IMR-90 (cell line): ENCODE results near the gene NRXN2. TPM values are rescaled to one million over a fixed set of nuclear protein-coding genes. Genes with fewer than 3 reads are reported as not detected.
"Not testable (repeated sequence)": the region's sequence is repeated elsewhere in the genome, so short reads cannot be mapped to it uniquely, and the experiment has no call there.

Experiments used
- ATAC-seq: fragments of 200-7000 bp; cut with Tn5 transposase; 2 replicates; pipeline ENCODE4 v1.9.1; 2020; ENCODE audit warnings: low read depth, mild to moderate bottlenecking, moderate library complexity
- BruUV-seq: library from RNA; stranded (reverse); fragments of 400-500 nt; replicated peaks from 2 replicates; lab custom pipeline; 2021; lab: Mats Ljungman, UMichigan
- CTCF ChIA-PET: fragments of 300-600 bp; formaldehyde crosslinking; extraction: SDS; loops from one replicate; lab custom pipeline; 2021; ENCODE audit warnings: antibody characterized with exemption; lab: Yijun Ruan, JAX
- POLR2A ChIA-PET: fragments of 300-600 bp; sonication (Branson Sonifier 250); formaldehyde crosslinking; loops from one replicate; lab custom pipeline; 2022; ENCODE audit warnings: antibody characterized with exemption; ENCODE audit not compliant: unreplicated experiment; lab: Charles Lee
- DNase-seq: peaks from one replicate; pipeline ENCODE4 v3.0.0; 2013
- H2AFZ ChIP-seq: replicated peaks from 2 replicates; pipeline ENCODE3; 2013; ENCODE audit warnings: low read length, mild to moderate bottlenecking; ENCODE audit not compliant: poor library complexity
- H2AK5ac ChIP-seq: 2 replicates; pipeline ENCODE4 v1.6.1; 2013; ENCODE audit warnings: low read depth, low read length, inconsistent platforms
- H2AK9ac ChIP-seq: replicated peaks from 2 replicates; pipeline ENCODE3; 2013; ENCODE audit warnings: mild to moderate bottlenecking, low read depth, low read length, moderate library complexity; ENCODE audit not compliant: poor library complexity
- H2BK120ac ChIP-seq: 2 replicates; pipeline ENCODE4 v1.6.1; 2013; ENCODE audit warnings: low read depth, low read length, inconsistent platforms
- H2BK15ac ChIP-seq: 3 replicates; pipeline ENCODE4 v1.6.1; 2013; ENCODE audit warnings: low read depth, low read length, inconsistent platforms
- H2BK20ac ChIP-seq: 2 replicates; pipeline ENCODE4 v1.6.1; 2013; ENCODE audit warnings: low read depth, mild to moderate bottlenecking, inconsistent platforms, low read length, moderate library complexity
- H2BK5ac ChIP-seq: 2 replicates; pipeline ENCODE4 v1.6.1; 2013; ENCODE audit warnings: mild to moderate bottlenecking, low read depth, low read length, inconsistent platforms; ENCODE audit not compliant: poor library complexity, severe bottlenecking
- H3K14ac ChIP-seq: replicated peaks from 2 replicates; pipeline ENCODE4 v1.6.1; 2013; ENCODE audit warnings: low read depth, low read length, inconsistent platforms
- H3K18ac ChIP-seq: 2 replicates; pipeline ENCODE4 v1.6.1; 2013; ENCODE audit warnings: low read depth, low read length, control low read depth
- H3K23ac ChIP-seq: 2 replicates; pipeline ENCODE4 v1.6.1; 2013; ENCODE audit warnings: low read depth, low read length, inconsistent platforms
- H3K27ac ChIP-seq: 2 replicates; pipeline ENCODE4 v1.5.1; 2013; ENCODE audit warnings: mild to moderate bottlenecking, control low read depth, low read length; ENCODE audit not compliant: insufficient read depth
- H3K27me3 ChIP-seq: 2 replicates; pipeline ENCODE4 v1.6.1; 2013; ENCODE audit warnings: low read length; ENCODE audit not compliant: control insufficient read depth, insufficient read depth
- H3K36me3 ChIP-seq: 2 replicates; pipeline ENCODE4 v1.6.1; 2013; ENCODE audit warnings: low read length, mixed read lengths; ENCODE audit not compliant: control insufficient read depth, insufficient read depth
- H3K4ac ChIP-seq: 2 replicates; pipeline ENCODE4 v1.6.1; 2013; ENCODE audit warnings: low read depth, low read length, inconsistent platforms
- H3K4me1 ChIP-seq: 2 replicates; pipeline ENCODE4 v1.6.1; 2013; ENCODE audit warnings: low read length, mixed read lengths; ENCODE audit not compliant: control insufficient read depth, insufficient read depth
- H3K4me2 ChIP-seq: 2 replicates; pipeline ENCODE4 v1.6.1; 2013; ENCODE audit warnings: low read depth, mild to moderate bottlenecking, control low read depth, low read length, moderate library complexity
- H3K4me3 ChIP-seq: 2 replicates; pipeline ENCODE4 v1.5.1; 2013; ENCODE audit warnings: low read depth, mild to moderate bottlenecking, control low read depth, low read length, moderate library complexity; ENCODE audit not compliant: insufficient read depth
- H3K56ac ChIP-seq: 2 replicates; pipeline ENCODE4 v1.6.1; 2013; ENCODE audit warnings: low read length, inconsistent platforms; ENCODE audit not compliant: insufficient read depth; ENCODE audit errors: extremely low read depth
- H3K79me1 ChIP-seq, 2 experiments: 2 replicates each; pipeline ENCODE4 v1.6.1; 2013; ENCODE audit warnings: low read length in 2 of 2, inconsistent platforms in 1 of 2, low read depth in 1 of 2
- H3K9ac ChIP-seq: 2 replicates; pipeline ENCODE4 v1.6.1; 2013; ENCODE audit warnings: low read depth, low read length, control low read depth
- H3K9me1 ChIP-seq: 2 replicates; pipeline ENCODE4 v1.6.1; 2013; ENCODE audit warnings: low read length, inconsistent platforms; ENCODE audit not compliant: insufficient read depth
- H3K9me3 ChIP-seq: 2 replicates; pipeline ENCODE4 v1.6.1; 2013; ENCODE audit warnings: low read length; ENCODE audit not compliant: control insufficient read depth, insufficient read depth
- H4K20me1 ChIP-seq: 2 replicates; pipeline ENCODE4 v1.6.1; 2013; ENCODE audit warnings: low read length, inconsistent platforms; ENCODE audit not compliant: insufficient read depth
- H4K5ac ChIP-seq: 2 replicates; pipeline ENCODE4 v1.6.1; 2013; ENCODE audit warnings: mild to moderate bottlenecking, low read depth, low read length, control low read depth
- H4K8ac ChIP-seq, 2 experiments: 2 replicates each; pipeline ENCODE4 v1.6.1; 2013; ENCODE audit warnings: low read depth in 2 of 2, low read length in 2 of 2, control low read depth in 1 of 2, inconsistent platforms in 1 of 2
- H4K91ac ChIP-seq: 2 replicates; pipeline ENCODE4 v1.6.1; 2013; ENCODE audit warnings: low read depth, low read length, inconsistent platforms; ENCODE audit not compliant: insufficient read depth
- WGBS, 2 experiments: methylation state at CpG; one replicate each; pipeline versions ENCODE4 v1.1.5 to v1.1.7; 2013; ENCODE audit warnings: missing lambda C conversion rate in 2 of 2; ENCODE audit not compliant: insufficient read length in 1 of 2; ENCODE audit errors: extremely low coverage in 2 of 2; 5-methylcytosine and 5-hydroxymethylcytosine counted together
- dilution Hi-C: fragments of 300-500 bp; cut with HindIII; formaldehyde crosslinking; loops from one replicate; pipeline ENCODE4 v1.14.3; 2018; ENCODE audit warnings: low sequenced_read_pairs; ENCODE audit not compliant: unreplicated experiment
- in situ Hi-C: fragments of 300-500 bp; cut with MboI; formaldehyde crosslinking; loops from 3 replicates; pipeline ENCODE4 v1.14.3; 2019; ENCODE audit warnings: low sequenced_read_pairs, inconsistent platforms, mixed read lengths
- intact Hi-C: fragments of 100-400 bp; cut with micrococcal nuclease; formaldehyde crosslinking; loops from 2 replicates; pipeline ENCODE4 v1.10.0; 2022
- polyA plus RNA-seq, 3 experiments: library from polyadenylated mRNA; depleted of rRNA; stranded (reverse); fragments of >200 nt; gene quantifications; 2 replicates each; pipeline ENCODE4 v1.2.3, GENCODE V29; 2012; ENCODE audit warnings: low replicate concordance in 1 of 3
- total RNA-seq: library from RNA; depleted of rRNA; stranded (reverse); fragments of >200 nt; gene quantifications from 2 replicates; pipeline ENCODE4 v1.2.3, GENCODE V29; 2012

NRXN2 gene
- total and polyA plus RNA-seq, 2 of the 4 experiments (the other 2 are of a cell fraction) = 0.18 to 0.22 TPM

DNA sequence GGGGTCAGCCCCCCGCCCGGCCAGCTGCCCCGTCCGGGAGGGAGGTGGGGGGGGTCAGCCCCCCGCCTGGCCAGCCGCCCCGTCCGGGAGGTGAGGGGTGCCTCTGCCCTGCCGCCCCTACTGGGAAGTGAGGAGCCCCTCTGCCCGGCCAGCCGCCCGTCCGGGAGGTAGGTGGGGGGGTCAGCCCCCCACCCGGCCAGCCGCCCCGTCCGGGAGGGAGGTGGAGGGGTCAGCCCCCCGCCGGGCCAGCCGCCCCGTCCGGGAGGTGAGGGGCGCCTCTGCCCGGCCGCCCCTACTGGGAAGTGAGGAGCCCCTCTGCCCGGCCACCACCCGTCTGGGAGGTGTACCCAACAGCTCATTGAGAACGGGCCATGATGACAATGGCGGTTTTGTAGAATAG, 21.0 kb downstream of the NRXN2 start:
- not testable (repeated sequence) for H3K36me3 ChIP-seq, BruUV-seq

More for the DNA sequence above, 21.0 kb downstream of the NRXN2 start:
- H4K5ac ChIP-seq, H2BK20ac ChIP-seq, intact Hi-C loops, DNase-seq, H3K27ac ChIP-seq, dilution Hi-C loops, H3K4me2 ChIP-seq, H4K20me1 ChIP-seq, H2AK5ac ChIP-seq, H4K8ac ChIP-seq, H3K4ac ChIP-seq, POLR2A ChIA-PET, H2AK9ac ChIP-seq, H3K23ac ChIP-seq, H3K4me3 ChIP-seq, H3K56ac ChIP-seq, CTCF ChIA-PET, H3K14ac ChIP-seq, H3K18ac ChIP-seq, ATAC-seq, H3K9ac ChIP-seq, H2BK120ac ChIP-seq, H4K91ac ChIP-seq, H3K79me1 ChIP-seq, H2AFZ ChIP-seq, H3K9me1 ChIP-seq, H3K4me1 ChIP-seq, H3K9me3 ChIP-seq, H2BK5ac ChIP-seq, H2BK15ac ChIP-seq, in situ Hi-C loops: not testable (repeated sequence)
- no CpG with 5 or more reads among the region's 29 CpGs for WGBS, 2 experiments
- H3K27me3 ChIP-seq = peaks cover 62% of the 10 kb centered on the region
